Fibroblast of pulmonary artery (primary cell): ENCODE data around the gene ABHD2.

Source experiments
- DNase-seq: peaks from one replicate; pipeline ENCODE4 v3.0.0-alpha.2; 2010; ENCODE audit warnings: low read depth
- H3K4me3 ChIP-seq: replicated peaks from 2 replicates; pipeline ENCODE4 v1.5.1; 2011; ENCODE audit warnings: low read depth, mild to moderate bottlenecking, control low read depth, low read length, moderate library complexity
- TF ChIP-seq, protein P1 (sequence below): IDR thresholded peaks from 2 replicates; pipeline ENCODE4 v1.5.1; 2011; ENCODE audit warnings: mild to moderate bottlenecking, control low read depth, low read length, inconsistent platforms; ENCODE audit errors: missing control alignments

ABHD2 gene

DNA sequence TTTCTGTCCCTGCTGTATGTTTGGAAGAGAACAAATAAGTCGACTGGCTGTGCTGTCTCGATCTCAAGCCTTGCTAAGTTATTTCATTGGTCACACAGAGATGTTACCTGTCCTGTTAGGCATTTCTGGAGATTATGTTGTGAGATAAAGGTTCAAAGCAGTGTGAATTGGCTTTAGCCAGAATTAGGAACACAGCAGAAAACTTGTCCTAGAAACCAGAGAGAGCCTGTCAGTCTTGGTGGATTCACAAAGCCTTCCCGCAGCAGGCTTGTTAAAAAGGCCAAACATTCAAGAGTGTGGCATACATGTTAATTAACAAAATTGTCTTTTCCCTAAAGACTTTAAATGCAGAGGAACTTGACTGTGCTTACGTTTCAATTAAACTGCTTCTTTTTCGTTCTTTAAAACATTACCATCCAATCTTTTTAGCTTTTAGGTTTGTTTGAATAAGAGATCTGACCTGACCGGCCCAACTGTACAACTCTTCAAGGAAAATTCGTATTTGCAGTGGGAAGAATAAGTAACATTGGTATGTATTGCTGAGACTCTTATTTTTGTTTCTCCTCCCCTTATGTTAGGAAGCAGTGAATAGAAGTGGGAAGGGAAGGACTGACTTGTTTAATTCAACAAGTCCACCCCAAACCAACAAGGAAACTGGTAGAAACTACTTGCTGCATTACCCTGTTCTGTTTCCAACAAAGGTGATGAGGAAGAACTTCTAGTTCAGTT is 25.2 kb downstream of the ABHD2 start:
- no peak for DNase-seq
- TF ChIP-seq, protein P1, sequence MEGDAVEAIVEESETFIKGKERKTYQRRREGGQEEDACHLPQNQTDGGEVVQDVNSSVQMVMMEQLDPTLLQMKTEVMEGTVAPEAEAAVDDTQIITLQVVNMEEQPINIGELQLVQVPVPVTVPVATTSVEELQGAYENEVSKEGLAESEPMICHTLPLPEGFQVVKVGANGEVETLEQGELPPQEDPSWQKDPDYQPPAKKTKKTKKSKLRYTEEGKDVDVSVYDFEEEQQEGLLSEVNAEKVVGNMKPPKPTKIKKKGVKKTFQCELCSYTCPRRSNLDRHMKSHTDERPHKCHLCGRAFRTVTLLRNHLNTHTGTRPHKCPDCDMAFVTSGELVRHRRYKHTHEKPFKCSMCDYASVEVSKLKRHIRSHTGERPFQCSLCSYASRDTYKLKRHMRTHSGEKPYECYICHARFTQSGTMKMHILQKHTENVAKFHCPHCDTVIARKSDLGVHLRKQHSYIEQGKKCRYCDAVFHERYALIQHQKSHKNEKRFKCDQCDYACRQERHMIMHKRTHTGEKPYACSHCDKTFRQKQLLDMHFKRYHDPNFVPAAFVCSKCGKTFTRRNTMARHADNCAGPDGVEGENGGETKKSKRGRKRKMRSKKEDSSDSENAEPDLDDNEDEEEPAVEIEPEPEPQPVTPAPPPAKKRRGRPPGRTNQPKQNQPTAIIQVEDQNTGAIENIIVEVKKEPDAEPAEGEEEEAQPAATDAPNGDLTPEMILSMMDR = no peak
- no peak overlapping the region for H3K4me3 ChIP-seq

DNA sequence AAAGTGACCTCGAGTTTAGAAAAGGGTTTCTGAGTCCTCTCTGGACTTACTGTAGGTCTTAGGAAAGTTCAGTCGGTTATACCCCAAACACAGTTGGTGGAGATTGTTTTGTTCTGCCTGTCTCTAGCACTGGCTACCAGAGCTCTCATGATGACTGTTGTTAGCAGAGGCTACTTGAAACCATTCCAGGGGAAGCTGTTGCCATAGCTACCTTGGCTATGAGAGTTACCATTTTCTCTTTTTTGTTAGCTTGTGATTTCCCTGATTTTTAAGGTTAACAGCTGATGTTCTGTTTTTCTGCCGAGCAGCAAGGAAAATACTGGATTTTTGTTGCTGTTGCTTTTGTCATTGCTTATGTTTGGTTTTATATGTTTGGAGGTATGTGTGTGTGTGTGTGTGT is 26.7 kb downstream of the ABHD2 start:
- no peak overlapping the region for H3K4me3 ChIP-seq
- DNase-seq = peak; percentile 81
- TF ChIP-seq, protein P1 = no peak

DNA sequence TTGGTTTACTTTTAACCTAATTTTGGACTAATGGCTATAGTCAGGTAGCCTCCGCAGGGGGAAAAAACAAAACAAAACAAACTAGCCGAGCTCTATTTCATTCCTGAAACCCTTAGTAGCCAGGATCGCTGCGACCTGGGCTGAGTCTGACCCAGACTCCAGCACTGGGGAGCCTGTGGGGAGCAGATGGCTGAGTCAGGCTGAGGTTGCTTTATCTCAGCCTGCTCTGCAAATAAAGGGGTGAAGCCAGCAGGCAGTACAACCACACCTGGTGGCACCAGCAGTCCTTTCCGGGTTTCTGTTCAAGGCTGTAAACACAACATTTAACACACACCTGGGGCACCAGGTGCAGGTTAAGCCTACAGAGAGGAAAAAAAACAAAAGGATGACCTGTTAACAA is 27.3 kb downstream of the ABHD2 start:
- TF ChIP-seq, protein P1 = no peak
- no peak overlapping the region for H3K4me3 ChIP-seq
- no peak for DNase-seq

DNA sequence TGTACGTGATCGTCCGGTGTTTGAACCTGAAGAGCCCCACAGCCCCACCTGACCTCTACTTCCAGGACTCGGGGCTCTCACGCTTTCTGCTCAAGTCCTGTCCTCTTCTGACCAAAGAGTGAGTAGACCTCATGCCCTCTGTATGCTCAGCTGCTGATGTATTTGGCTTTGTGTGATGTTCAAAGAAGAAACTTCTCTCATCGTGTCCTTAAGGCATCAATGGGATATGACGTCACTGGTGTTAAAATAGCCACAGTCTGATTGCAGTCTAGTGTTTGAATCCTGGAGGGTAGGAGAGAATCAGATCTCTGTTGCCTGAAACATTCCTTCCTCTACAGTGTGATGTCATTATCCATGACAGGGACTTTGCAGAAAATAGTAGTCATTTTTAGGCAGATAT is 28.1 kb downstream of the ABHD2 start:
- TF ChIP-seq, protein P1 = no peak
- no peak for DNase-seq
- H3K4me3 ChIP-seq = no peak overlapping the region

DNA sequence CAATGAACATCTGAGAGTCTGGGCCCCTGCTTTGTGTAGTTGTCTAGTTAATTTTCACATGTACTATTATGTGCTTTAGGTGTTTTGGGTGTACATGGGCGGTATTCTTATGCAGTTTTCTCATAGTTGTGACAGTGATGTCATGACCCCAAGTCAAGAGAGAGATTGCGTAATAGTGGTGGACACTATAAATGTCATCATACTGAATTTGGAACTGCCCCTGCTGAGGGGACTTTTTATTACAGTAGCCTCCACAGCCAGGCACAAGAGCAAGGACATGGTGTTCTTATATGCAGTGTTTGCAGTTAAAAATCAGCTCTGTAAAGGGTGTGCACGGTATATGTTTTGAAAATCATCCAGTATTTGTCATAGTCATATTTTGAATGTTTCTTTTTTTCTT is 29.5 kb downstream of the ABHD2 start:
- TF ChIP-seq, protein P1 = no peak
- no peak for DNase-seq
- H3K4me3 ChIP-seq = no peak overlapping the region

DNA sequence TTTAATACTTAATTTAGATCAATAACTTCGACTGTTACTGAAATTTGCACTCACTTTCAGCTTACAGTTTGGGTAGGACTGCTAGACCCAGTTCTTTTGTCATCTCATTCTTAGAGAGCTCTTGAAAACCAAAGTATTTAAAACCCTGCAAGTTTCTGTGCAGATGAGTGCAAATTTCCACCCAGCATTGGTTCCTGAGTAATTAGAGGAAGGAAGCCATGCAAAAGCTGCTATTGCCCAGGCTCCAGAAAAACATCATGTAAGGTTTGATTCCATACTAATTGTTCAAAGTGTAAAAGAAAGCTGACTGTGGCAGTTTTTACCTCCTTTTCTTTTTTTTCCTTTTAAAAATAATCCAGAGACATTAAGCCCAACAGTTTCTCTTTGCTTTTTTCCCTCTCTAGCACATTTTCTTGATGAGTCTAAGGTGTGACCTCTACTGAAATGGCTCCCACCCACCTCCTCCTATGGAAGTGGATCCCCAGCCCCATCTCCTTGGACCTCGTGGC is 30.3 kb downstream of the ABHD2 start:
- no peak for DNase-seq
- TF ChIP-seq, protein P1 = no peak
- no peak overlapping the region for H3K4me3 ChIP-seq
